NCI-H1694 (cell line): ENCODE measurements around the gene MRPL19.
A peak's percentile ranks its signal among the peaks of the same experiment; 100 is the strongest.

Source experiments
- DNase-seq: peaks from one replicate; lab custom pipeline; 2025; lab: John Stamatoyannopoulos, UW

MRPL19 gene

DNA sequence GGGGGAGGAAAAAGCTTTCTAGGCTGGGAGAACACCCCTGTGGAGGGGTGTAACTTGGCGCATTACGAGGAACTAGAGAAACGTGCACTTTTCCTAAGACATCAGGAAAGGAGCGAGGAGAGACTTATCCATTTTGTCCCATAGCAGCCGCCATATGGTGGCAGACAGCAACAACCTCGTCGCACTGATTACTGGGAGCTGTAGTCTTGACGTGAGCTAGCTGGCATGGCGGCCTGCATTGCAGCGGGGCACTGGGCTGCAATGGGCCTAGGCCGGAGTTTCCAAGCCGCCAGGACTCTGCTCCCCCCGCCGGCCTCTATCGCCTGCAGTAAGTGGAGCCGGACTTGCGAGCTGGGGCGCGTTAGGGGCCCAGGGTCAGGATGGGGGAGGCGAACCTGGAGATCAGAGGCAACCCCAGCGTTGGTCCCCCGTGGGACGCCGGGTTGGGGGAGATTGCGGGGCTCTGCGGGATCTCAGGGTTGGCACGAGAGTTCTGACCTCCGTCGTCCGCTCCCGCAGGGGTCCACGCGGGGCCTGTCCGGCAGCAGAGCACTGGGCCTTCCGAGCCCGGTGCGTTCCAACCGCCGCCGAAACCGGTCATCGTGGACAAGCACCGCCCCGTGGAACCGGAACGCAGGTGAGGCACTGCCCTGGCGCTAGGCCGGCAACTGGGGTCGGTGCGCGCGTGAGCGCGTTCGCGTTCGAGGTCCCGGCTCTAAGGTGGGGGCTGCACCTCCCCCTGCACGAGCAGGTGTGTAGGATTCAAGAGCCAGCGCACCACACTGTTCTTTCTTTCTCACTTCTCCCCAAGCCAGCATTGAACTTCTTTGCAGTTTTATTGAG is at the start of gene MRPL19:
MRPL19 (plus strand) TSS at position 201 of the 843 bp plus-strand sequence; CDS start at position 226, 25 bp downstream.
- peak; percentile 87 for DNase-seq

DNA sequence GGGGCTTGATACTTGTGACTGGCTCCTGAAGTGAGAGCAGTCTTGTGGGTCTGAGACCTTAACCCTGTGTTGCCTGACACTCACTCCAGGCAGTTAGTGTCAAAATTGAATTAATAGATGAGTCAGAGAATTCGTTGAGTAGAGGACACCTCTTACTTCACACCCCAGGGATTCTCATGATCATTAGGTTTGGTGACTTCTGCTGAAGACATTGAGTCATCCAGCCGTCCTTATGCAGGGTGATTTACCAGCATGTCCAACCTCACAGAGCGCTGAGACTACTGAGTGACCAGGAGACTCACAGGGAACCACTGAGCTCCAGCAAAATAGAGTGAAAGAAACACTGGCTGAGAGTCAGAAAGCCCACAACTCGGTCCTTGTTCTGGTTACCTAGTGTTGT is 49.8 kb upstream of the MRPL19 start:
- DNase-seq, result no peak

- no peak for DNase-seq
Observed at GRCh38 chr2:75597949-75598348, 48.6 kb upstream of the MRPL19 start.

DNA sequence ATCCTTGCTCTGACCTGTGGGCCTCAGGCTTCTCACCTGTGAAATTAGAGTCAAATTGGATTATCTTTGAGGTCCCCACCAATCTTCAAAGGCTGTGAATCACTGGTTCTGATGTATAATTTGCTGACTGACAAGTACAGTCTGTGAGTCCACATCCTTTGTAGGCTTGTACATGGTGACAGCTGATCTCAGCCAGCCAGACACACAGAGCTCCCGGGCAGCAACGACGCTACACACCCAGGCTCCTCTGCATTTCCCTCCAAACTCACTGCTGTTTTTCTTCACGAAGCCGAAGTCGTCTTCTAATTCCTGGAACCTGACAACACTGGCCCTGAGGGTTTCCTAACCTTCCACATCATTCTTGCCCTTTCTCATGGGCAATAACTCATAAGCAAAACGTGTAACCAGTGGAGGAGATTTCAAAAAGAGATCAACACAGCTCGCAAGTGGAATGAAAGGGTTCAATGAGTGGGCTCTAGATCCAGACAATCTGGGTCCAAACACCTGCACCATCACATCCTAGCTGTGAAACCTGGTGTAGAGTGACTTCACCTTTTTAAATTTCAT is 47.9 kb upstream of the MRPL19 start:
- DNase-seq, result no peak

DNA sequence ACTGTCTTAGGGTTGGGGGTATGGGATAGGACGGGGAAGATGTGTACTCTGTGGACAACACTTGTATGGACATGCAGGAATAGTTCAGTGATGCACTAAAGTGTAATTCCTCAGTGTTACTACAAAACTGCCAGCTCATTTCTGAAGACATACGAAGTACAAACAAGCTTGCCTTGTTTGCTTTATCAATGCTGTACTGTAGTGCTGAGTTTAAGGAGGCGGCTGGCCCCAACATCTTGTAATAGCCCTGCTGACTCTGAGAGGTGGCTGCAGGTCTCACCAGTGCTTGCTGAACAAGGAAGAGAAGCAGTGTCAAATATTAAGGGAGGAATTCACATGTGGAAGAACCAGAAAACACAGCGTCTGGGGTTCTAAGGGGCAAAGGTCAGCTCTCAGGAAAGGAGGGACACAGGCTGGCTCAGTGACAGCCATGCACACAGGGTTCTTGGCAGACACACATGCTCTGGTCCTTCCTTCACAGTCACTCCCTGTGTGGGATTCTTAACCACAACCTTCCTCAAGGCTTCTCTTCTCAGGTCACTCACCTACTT is 46.0 kb upstream of the MRPL19 start:
- no peak for DNase-seq

- no peak for DNase-seq
Observed at GRCh38 chr2:75602724-75603342, 43.8 kb upstream of the MRPL19 start.

GRCh38 chr2:75603477-75603876 is 43.1 kb upstream of the MRPL19 start:
- no peak for DNase-seq

DNA sequence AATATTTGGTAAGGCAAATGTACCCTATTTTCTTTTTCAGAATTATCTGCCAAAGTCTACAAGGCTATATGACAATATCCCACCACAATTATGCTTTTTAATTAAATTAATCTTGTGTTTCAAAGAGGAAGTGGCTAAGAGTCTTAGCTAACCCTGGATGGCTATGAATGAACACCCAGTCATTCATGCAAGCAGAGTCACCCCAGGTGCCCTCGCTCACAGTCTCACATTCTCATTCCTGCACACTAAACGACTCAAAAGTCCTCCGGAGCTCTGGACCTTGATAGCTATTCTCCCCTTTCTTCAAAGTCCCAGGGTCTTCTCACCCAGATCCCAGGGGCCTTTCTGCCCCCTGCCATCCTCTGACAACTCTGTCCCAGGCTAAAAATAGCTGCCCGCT is 42.1 kb upstream of the MRPL19 start:
- no peak for DNase-seq

DNA sequence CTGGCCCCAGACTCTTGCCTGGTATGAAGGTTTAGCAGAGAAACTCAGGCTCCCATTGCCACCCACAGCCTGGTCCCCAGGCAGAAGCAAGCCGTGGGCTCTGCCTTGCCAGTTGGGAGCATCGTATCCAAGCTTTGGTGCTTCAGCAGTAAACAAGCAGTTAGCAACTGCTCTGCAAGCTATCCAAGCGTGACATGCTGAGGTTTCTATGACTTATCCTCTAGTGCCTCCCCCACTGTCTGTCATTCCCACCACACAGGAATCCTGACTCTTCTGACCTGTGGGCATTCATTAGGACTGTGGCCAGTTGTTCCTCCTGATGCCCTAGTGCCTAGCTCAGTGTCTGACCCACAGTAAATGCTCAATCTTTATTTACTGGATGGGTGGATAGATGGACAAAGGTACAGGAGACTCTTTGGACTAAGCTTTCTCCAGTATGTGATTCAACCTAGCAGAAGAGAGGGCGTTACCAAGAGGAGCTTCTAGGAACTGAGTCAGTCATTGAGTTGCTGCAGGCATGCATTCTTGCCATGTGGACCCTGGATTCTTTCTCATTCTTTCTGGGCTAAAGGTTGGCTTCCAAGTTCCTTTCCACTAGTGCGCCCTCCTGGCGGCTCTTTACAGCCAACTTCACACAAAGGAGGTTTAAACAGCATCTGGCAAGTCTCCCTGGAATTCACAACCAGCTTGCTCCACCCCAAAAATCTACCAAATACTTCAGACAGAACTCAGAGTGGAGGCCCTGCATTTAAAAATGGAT is 40.6 kb upstream of the MRPL19 start:
- peak; percentile 19 for DNase-seq

DNA sequence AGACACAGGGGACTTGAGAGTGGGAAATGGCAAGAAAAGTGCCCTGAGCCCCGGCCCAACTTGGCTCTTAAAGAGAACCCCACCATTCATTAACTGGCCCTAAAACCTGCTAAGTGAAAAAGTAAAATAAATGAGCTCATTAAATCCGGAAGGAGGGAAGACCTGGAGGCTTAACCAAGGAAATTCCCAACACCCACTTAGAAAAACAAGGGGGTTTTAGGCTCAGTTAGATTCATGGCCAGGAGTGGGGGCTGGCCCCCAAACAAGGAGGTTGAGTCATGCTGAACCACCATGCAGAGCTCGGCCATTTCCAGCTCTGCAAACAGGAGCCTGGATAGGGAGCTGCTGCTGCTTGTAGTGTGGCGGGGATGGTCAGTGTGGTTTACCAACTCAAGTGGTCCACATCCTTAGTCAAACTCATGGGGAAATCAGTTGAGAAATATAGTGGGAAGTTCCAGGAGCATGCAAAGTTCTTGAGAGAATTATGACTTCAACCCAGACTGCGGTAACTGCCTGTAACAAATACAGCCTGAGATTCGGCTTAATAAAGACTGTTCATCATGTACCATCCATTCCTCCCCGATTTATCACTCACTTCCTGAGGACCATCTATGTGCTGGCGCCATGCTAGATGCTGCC is 39.7 kb upstream of the MRPL19 start:
- DNase-seq, result no peak

- no peak for DNase-seq
Observed at GRCh38 chr2:75607400-75607798, 39.2 kb upstream of the MRPL19 start.

DNA sequence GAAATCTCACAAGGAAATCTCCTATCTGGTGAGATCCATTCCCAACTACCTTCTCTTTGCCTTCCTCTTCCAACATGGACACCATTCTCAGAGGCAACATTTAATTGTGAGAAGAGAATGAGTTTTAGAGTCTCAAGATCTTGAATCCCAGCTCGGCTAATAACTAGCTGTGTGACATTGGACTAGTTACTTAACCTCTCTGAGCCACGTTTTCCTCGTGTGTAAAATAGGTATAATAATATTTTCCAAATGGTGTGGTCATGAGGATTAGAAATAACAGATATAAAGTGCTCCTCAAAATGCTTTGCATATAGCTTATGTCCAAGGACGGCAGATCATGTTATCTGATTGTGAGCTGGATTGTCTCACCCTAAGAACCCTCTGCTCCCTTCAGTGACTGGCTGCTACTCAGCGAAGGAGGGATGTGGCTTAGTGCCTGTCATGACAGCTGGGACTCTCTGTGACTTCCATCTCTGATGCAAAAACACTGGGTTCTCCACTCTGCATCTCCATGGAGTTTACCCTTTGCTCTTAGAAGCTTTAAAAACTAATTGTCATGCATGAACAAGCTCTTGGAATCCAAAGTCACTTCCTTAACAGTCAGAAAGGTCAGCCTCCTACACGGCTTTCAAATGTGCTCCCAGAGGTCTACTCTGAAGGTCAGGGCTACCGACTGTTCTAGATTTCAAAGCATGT is 38.4 kb upstream of the MRPL19 start:
- no peak for DNase-seq

- DNase-seq, result peak; percentile 19
Observed at GRCh38 chr2:75608684-75609333, 37.8 kb upstream of the MRPL19 start.

GRCh38 chr2:75609334-75609689 is 37.3 kb upstream of the MRPL19 start:
- DNase-seq, result no peak

- no peak for DNase-seq
Observed at GRCh38 chr2:75609937-75610508, 36.6 kb upstream of the MRPL19 start.

DNA sequence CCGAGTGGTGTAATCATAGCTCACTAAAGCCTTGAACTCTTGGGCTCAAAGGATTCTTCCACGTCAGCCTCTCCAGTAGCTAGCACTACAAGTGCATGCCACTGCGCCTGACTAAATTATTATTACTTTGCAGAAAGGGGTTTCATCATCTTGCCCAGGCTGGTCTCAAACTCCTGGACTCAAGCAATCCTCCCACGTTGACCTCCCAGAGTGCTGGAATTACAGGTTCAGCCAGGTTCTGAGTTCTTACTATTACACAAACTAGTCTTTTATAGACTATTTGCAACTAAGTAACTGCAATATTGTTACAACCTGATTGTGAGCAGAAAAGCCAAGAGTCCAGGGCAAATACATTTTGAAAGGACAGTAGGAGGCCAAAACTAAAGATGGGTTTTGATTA is 35.9 kb upstream of the MRPL19 start:
- no peak for DNase-seq

GRCh38 chr2:75612108-75612861 is 34.3 kb upstream of the MRPL19 start:
- no peak for DNase-seq

DNA sequence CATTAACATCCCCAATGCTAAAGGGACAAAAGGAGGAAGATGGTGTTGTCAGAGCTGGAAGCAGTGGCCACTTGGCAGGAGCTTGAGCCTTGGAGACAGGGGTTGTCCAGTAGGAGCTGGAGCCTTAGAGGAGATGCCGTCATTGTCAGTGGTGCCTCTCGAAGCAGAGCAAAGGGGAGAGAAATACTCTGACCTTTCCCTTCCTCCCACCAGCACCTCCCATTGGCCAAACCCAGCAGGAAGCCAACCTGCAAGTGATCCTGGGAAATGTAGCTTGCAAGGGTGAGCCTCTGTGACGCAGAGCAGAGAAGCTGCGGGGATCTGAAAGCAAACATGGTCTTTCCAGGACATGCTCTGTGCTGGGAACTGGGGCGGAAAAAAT is 33.7 kb upstream of the MRPL19 start:
- DNase-seq, result no peak

DNA sequence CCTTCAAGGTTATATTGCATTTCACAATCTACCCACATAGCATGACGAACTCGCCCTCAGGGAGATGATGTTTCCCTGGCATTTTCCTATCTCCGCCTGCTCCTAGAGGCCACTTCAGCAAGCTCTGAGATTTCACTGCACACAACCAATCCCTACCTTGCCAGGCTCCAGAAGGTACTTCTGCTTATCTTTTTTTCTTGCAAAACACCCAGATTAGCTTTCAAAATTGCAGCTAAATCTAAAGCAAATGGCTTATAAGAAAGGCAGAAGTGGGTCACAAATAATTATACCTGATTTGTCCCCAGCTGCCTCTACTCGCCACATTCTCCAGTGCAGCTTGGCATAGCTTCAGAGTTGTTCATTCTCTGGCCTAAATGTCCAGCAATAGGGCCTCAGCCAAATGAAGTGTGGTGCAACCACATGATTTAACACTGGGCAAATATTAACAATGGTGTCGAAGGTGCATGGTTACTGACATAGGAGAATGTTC is 32.4 kb upstream of the MRPL19 start:
- no peak for DNase-seq
